GM12878 (cell line): Measurements from ENCODE around the gene NPAS2. TPM values are rescaled to one million over a fixed set of nuclear protein-coding genes. Genes with fewer than 3 reads are reported as not detected.

Source experiments
- E2F4 ChIP-seq: IDR thresholded peaks from 2 replicates; pipeline ENCODE4 v1.6.1; 2012; ENCODE audit warnings: low read depth, low read length, improper control_type of control experiment
- E4F1 ChIP-seq: fragments of 450-650 bp; IDR thresholded peaks from 2 replicates; pipeline ENCODE4 v1.6.1; 2018; ENCODE audit warnings: borderline replicate concordance, mild to moderate bottlenecking; ENCODE audit not compliant: partially characterized antibody
- KDM1A ChIP-seq: fragments of 200-600 bp; sonication (generic); IDR thresholded peaks from 2 replicates; pipeline ENCODE4 v1.6.1; 2016; ENCODE audit warnings: borderline replicate concordance
- REST ChIP-seq: IDR thresholded peaks from 2 replicates; pipeline ENCODE4 v1.6.1; 2012; ENCODE audit warnings: mild to moderate bottlenecking, low read depth, low read length
- SREBF2 ChIP-seq: IDR thresholded peaks from 2 replicates; pipeline ENCODE4 v1.6.1; 2012; ENCODE audit warnings: mild to moderate bottlenecking, low read length
- polyA plus RNA-seq, 11 experiments: library from polyadenylated mRNA; depleted of rRNA in 4 of 11; unstranded in 6 of 11; stranded (reverse) in 5 of 11; fragments of >200 nt; fragmentation: Nextera tagmentation in 4 of 11; fragmentation: Illumina TruSeq in 1 of 11; extraction: Ambion mirVana in 4 of 11; extraction: Trizol in 1 of 11; gene quantifications; 1 replicate in 1 of 11; 2 replicates in 10 of 11; pipeline versions ENCODE4 v1.2.1 to v1.2.3, GENCODE V29; 2011 to 2016; ENCODE audit warnings: inconsistent platforms in 2 of 11, missing spikeins in 2 of 11, low read depth in 1 of 11
- total RNA-seq, 4 experiments: library from RNA; depleted of rRNA in 3 of 4; stranded (reverse); fragments of >200 nt in 3 of 4; fragmentation: Illumina TruSeq in 1 of 4; extraction: Trizol in 1 of 4; gene quantifications; 2 replicates each; pipeline versions ENCODE4 v1.2.1 to v1.2.3, GENCODE V29; 2013 to 2021

NPAS2 gene
- total and polyA plus RNA-seq, 10 of the 15 experiments (the other 5 are each of a cell fraction or from before 2014, with no cell fraction given), result 0.08 TPM; not detected in 9

GRCh38 chr2:100884145-100884621 is 64.2 kb downstream of the NPAS2 start (continued):
- TF ChIP-seq E4F1 (no peak), SREBF2 (no peak), E2F4 (no peak), REST (no peak), KDM1A (no peak)
- TF ChIP-seq, all 136 proteins: peak for 0
